PC-3 (cell line): ENCODE measurements around the gene PGBD5. TPM values are rescaled to one million over a fixed set of nuclear protein-coding genes. Genes with fewer than 3 reads are reported as not detected.

Source experiments
- ATAC-seq: fragments of 200-7000 bp; cut with Tn5 transposase; 2 replicates; pipeline ENCODE4 v1.9.1; 2020; ENCODE audit warnings: mild to moderate bottlenecking, moderate library complexity
- BruUV-seq: library from RNA; stranded (reverse); fragments of 400-500 nt; replicated peaks from 2 replicates; lab custom pipeline; 2021; lab: Mats Ljungman, UMichigan
- CTCF ChIA-PET: fragments of 300-600 bp; sonication (Branson Sonifier 250); formaldehyde crosslinking; loops from one replicate; lab custom pipeline; 2022; ENCODE audit warnings: antibody characterized with exemption; lab: Charles Lee
- POLR2A ChIA-PET: fragments of 300-600 bp; sonication (Branson Sonifier 250); formaldehyde crosslinking; loops from one replicate; lab custom pipeline; 2022; ENCODE audit warnings: antibody characterized with exemption; ENCODE audit not compliant: unreplicated experiment; lab: Charles Lee
- DNase-seq: peaks from one replicate; pipeline ENCODE4 v3.0.0-alpha.2; 2015
- H2AFZ ChIP-seq: fragments of 300-600 bp; sonication (generic); 2 replicates; pipeline ENCODE4 v1.6.0; 2016; ENCODE audit warnings: antibody characterized with exemption, low read length
- H3F3A ChIP-seq: fragments of 300-600 bp; sonication (generic); one replicate; pipeline ENCODE4 v1.6.0; 2017; ENCODE audit warnings: antibody characterized with exemption, low read length, control low read depth, mild to moderate bottlenecking; ENCODE audit not compliant: unreplicated experiment
- H3K27ac ChIP-seq: fragments of 300-600 bp; sonication (generic); 2 replicates; pipeline ENCODE4 v1.5.1; 2016; ENCODE audit warnings: mild to moderate bottlenecking, low read length
- H3K27me3 ChIP-seq: fragments of 300-600 bp; sonication (generic); 2 replicates; pipeline ENCODE4 v1.6.1; 2016; ENCODE audit warnings: low read length, mixed read lengths
- H3K36me3 ChIP-seq: fragments of 300-600 bp; sonication (generic); 2 replicates; pipeline ENCODE4 v1.6.1; 2016; ENCODE audit warnings: low read depth, mixed run types, low read length, mixed read lengths
- H3K4me1 ChIP-seq: fragments of 300-600 bp; sonication (generic); 2 replicates; pipeline ENCODE4 v1.5.1; 2016; ENCODE audit warnings: low read length; ENCODE audit not compliant: insufficient read depth
- H3K4me2 ChIP-seq: fragments of 300-600 bp; sonication (generic); 2 replicates; pipeline ENCODE4 v1.6.0; 2016; ENCODE audit warnings: low read length
- H3K4me3 ChIP-seq: fragments of 300-600 bp; sonication (generic); 2 replicates; pipeline ENCODE4 v1.5.1; 2016; ENCODE audit warnings: mild to moderate bottlenecking, low read length, mixed read lengths
- H3K79me2 ChIP-seq: fragments of 300-600 bp; sonication (generic); 2 replicates; pipeline ENCODE4 v1.6.1; 2017; ENCODE audit warnings: low read length, mixed read lengths
- H3K9ac ChIP-seq: fragments of 300-600 bp; sonication (generic); 2 replicates; pipeline ENCODE4 v1.6.0; 2016; ENCODE audit warnings: mild to moderate bottlenecking, low read length
- H3K9me2 ChIP-seq: fragments of 300-600 bp; sonication (generic); replicated peaks from 2 replicates; pipeline ENCODE4 v1.6.1; 2016; ENCODE audit warnings: mixed run types, low read length, mixed read lengths
- H3K9me3 ChIP-seq: fragments of 300-600 bp; sonication (generic); 2 replicates; pipeline ENCODE4 v1.6.1; 2016; ENCODE audit warnings: low read length, mixed read lengths
- H4K20me1 ChIP-seq: fragments of 300-600 bp; sonication (generic); 2 replicates; pipeline ENCODE4 v1.6.1; 2016; ENCODE audit warnings: low read length, mixed read lengths
- CTCF ChIP-seq: fragments of 300-600 bp; sonication (generic); conservative IDR thresholded peaks from 2 replicates; pipeline ENCODE4 v1.5.1; 2017; ENCODE audit warnings: antibody characterized with exemption, low read depth, mild to moderate bottlenecking, low read length
- EZH2 ChIP-seq: fragments of 300-600 bp; sonication (generic); IDR thresholded peaks from one replicate; pipeline ENCODE4 v1.6.1; 2017; ENCODE audit warnings: antibody characterized with exemption, mild to moderate bottlenecking, low read length; ENCODE audit not compliant: unreplicated experiment
- EZH2phosphoT487 ChIP-seq: fragments of 300-600 bp; sonication (generic); IDR thresholded peaks from 2 replicates; pipeline ENCODE4 v1.6.1; 2018; ENCODE audit warnings: mild to moderate bottlenecking, antibody characterized with exemption, low read length, borderline replicate concordance
- intact Hi-C: fragments of 100-400 bp; cut with micrococcal nuclease; formaldehyde crosslinking; loops from 2 replicates; pipeline ENCODE4 v1.9.0; 2023
- total RNA-seq: library from RNA; depleted of rRNA; stranded (reverse); fragments of >200 nt; gene quantifications from 2 replicates; pipeline ENCODE4 v1.2.3, GENCODE V29; 2014

PGBD5 gene
- total RNA-seq, 1 experiment from 2014 or later: under 0.01 TPM

- intact Hi-C loops: no loop called here
- BruUV-seq: no TSS peak
These were observed 154.7 kb downstream of the PGBD5 start for GRCh38 chr1:230271300-230272035.

GRCh38 chr1:230270559-230271281 lies 155.4 kb downstream of the PGBD5 start:
- H3K9me3 ChIP-seq: no peaks in the 10 kb centered on the region
- H3K4me1 ChIP-seq: peaks cover 4% of the 10 kb centered on the region; the same call in 1 of the 2 replicates
- no peaks in the 10 kb centered on the region for H3K27me3 ChIP-seq
- TF ChIP-seq EZH2phosphoT487 (no peak), EZH2 (no peak), CTCF (no peak)
- ATAC-seq (no peak), DNase-seq (no peak)
- H3K4me3 ChIP-seq: no peak overlapping the region
- H4K20me1 ChIP-seq: 0 out of 2 replicates have a peak, but pooled peaks cover 5% of the 10 kb centered on the region
- CTCF ChIA-PET: no interaction called here
- H3K4me2 ChIP-seq: no peak overlapping the region
- peaks cover 34% of the 10 kb centered on the region for H3K36me3 ChIP-seq
- H3F3A ChIP-seq: peaks cover 9% of the 10 kb centered on the region
- no peaks in the 10 kb centered on the region for H3K79me2 ChIP-seq
- H3K9ac ChIP-seq: no peak overlapping the region
- intact Hi-C loops: no loop called here
- no peak overlapping the region for H2AFZ ChIP-seq
- no TSS peak for BruUV-seq
- H3K9me2 ChIP-seq: no peaks in the 10 kb centered on the region
- no peak overlapping the region for H3K27ac ChIP-seq
- POLR2A ChIA-PET: interaction anchor here (0.6 kb wide), 1 partner anchor 131 kb away, joined by 3 read pairs; no protein-coding TSS in a partner anchor

More at GRCh38 chr1:230271300-230272035, 154.7 kb downstream of the PGBD5 start:
- CTCF ChIA-PET: no interaction called here
- Histone ChIP-seq H3K9me2 (no peaks in the 10 kb centered on the region), H3K4me1 (peaks cover 4% of the 10 kb centered on the region; the same call in 1 of the 2 replicates), H3K27me3 (no peaks in the 10 kb centered on the region), H2AFZ (no peak overlapping the region), H3K4me2 (no peak overlapping the region), H3F3A (peaks cover 9% of the 10 kb centered on the region), H3K9me3 (no peaks in the 10 kb centered on the region), H3K9ac (no peak overlapping the region), H3K27ac (no peak overlapping the region), H3K36me3 (peaks cover 37% of the 10 kb centered on the region), H4K20me1 (0 out of 2 replicates have a peak, but pooled peaks cover 5% of the 10 kb centered on the region), H3K79me2 (no peaks in the 10 kb centered on the region), H3K4me3 (no peak overlapping the region)
- POLR2A ChIA-PET: interaction anchor here (0.6 kb wide), 1 partner anchor 130 kb away, joined by 3 read pairs; no protein-coding TSS in a partner anchor
- no peak for DNase-seq
- ATAC-seq: no peak
- no peak for TF ChIP-seq EZH2
- TF ChIP-seq CTCF: no peak
- no peak for TF ChIP-seq EZH2phosphoT487
